Renal pelvis (tissue), 4 donors: ENCODE results near the gene LIMS2. TPM values are rescaled to one million over a fixed set of nuclear protein-coding genes. Genes with fewer than 3 reads are reported as not detected.
A peak's percentile ranks its signal among the peaks of the same experiment; 100 is the strongest.

Experiments used
- DNase-seq: peaks from one replicate; pipeline ENCODE4 v3.0.0-alpha.2; 2013
- polyA plus RNA-seq, 3 donors: library from polyadenylated mRNA; unstranded; fragments of 120-200 nt; gene quantifications; one replicate each; pipeline ENCODE4 v1.2.1, GENCODE V29; 2013; ENCODE audit not compliant: insufficient read length in 3 of 3

LIMS2 gene
- polyA plus RNA-seq, 3 donors = 21.6 to 25.1 (median 24.7) TPM

DNA sequence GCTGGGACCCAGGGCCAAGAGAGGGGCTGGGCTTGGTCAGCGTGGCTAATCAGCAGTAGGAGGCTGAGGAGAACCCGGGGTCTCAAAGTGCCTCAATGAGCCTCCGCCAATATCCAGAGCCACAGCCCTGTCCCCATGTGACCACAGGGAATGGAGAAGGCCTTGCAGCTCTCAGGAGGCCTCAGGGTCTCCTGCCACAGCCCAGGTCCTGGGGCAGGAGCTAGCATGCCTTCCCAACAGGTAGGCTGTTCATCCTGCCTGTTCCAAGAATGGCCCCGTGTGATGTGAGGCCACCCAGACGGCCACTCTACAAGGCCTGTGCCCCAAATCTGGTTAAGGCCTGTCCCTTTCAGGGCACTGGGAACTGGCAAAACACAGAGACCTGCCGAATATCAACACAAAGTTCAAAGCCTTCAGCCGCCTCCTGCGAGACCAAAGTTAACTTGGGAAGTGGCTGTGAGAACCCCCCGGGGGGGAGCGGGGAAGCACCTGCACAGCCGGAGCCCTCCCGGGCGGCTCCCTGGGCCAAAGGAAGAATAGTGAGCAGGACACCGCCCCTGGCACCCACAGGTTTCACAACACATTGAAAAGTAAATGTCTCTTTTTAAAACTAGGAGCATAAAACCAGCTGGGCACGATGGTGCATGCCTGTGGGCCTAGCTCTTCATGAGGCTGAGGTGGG is 4.5 kb upstream of the LIMS2 start:
- no peak for DNase-seq

DNA sequence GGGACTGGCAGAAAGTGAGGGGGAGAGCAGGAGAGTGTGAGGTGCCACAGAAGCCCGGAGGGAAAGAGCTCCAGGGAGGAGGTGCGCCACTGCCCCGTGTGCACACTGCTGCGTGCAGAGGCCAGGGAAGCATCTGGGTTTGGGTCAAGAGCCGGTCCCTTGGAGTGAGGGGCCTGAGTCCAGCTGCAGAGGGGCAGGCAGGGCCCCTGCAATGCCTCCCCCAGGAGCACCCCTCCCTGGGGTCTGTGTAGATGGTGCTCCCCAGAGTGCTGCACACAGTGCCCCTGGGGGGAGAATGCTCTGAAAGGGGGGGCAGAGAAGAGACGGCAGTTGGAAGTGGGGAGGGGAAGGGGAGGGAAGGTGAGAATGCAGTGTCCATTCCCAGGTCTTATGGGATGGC is 3.7 kb upstream of the LIMS2 start:
- DNase-seq = no peak

DNA sequence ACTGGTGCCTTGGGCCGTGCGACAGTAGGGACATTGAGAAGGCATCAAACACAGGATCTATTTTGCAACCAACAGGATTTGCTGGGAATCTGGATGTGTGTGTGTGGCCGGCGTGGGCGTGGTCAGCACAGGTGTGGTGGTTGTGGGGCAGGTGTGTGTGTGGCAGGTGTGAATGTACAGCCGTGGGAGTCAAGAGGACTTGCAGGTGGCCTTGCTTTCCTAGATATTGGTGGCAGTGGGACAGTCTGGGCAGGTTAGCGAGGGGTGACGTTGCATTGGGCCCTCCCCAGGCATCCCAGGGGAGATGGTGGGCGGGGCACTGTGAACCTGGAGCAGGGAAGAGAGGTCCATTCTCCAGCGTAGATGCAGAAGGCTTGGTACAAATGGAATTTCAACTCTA is 3.2 kb upstream of the LIMS2 start:
- DNase-seq = no peak

DNA sequence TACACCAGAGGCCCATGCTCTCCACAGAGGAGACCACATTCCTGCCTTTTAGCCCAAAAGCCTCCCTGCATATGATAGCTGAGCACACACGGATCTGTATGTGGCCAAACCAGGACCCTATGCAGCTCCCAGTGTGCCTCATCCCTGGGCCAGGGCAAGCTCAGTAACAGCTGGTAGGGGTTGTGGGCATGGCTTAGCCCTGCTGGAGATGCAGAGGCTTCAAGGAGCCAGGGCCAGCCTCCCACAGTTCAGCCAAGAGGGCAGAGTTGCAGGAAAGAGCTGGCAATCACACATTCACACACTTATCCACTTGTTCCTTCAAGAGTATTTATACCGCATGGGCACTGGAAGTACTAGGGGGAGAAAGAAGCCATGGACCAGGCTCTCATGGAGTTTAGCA is 1.6 kb upstream of the LIMS2 start:
- DNase-seq = no peak

DNA sequence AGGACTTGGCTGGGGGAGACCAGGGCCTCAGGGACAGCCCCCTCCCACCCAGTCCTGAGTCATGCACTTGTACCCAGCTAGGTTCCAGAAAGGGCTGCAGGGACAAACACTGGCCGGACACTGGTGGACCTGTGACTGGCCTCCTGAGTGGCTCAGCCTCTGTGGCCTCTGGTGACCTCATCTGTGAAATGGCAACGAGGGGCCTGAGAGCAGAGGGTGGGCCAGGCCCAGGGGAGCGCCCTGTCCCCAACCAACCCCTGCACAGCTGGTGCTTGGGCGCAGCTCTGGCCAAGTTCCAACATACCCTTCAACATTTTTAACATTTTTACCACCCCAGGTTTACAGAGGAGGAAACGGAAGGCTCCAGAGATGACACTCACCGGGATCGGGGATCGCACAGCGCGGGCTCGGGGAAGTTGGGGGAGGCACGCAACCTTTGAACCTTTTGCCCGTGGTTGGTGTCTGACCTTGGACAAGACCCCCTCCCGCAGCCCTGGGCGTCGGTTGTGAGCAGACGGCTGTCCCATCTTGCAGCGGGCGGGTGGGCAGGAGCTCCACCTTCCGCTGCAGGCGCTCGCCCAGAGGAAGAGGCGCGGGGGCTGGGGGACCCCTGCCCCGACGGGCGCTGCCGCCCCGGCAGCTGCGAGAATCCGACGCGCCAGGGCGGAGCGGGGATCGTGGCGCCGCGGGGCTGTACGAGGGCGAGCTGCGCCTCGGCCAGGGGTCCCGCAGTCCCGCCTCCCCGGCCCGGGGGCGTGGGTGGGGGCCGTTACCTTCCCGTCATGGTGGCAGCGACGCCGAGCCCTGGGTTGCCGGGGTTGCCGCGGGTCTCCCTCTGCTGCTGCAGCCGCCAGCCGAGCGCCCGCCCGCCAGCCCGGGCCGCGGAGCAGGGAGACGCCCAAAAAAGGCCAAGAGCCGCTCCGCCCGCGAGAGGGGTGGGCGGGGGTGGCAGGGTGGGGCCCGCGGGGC is 805 bp downstream of the LIMS2 start:
- no peak for DNase-seq

DNA sequence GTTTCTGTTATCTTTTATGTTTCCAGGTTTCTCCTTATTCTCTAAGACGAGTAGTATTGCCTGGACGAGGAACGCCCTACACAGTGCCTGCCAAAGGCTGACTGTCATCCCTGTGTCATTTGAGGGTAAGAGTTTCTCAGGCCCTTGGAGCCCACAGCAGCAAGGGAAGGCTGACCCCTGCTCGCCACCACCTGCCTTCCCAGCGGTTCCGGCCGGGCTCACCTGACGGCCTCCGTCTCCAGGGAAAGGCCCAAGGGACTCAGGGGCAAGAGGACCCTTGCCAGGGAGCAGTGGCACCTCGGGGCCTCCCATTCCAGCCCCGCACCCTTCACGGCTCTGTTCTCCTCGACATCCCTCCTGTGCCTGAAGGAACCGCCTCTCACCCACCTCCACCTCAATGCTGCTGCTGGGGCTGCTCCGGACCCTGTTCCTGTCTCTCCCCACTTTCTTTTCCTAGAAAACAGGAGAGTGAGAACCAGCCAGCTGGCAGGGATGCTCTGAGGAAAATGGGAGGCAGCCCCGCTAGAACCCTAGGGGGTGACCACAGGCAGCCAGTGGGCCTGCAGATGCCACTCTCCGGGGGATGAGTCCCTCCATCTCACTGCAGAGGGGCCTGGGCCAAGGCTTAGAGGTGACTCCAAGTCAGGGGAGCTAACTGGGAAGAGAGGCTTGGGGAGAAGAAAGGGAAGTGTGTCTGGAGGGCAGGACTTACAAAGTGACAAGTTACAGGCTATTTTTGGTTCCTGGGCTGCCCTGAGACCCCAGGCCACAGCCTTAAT is 1.9 kb downstream of the LIMS2 start:
- no peak for DNase-seq

DNA sequence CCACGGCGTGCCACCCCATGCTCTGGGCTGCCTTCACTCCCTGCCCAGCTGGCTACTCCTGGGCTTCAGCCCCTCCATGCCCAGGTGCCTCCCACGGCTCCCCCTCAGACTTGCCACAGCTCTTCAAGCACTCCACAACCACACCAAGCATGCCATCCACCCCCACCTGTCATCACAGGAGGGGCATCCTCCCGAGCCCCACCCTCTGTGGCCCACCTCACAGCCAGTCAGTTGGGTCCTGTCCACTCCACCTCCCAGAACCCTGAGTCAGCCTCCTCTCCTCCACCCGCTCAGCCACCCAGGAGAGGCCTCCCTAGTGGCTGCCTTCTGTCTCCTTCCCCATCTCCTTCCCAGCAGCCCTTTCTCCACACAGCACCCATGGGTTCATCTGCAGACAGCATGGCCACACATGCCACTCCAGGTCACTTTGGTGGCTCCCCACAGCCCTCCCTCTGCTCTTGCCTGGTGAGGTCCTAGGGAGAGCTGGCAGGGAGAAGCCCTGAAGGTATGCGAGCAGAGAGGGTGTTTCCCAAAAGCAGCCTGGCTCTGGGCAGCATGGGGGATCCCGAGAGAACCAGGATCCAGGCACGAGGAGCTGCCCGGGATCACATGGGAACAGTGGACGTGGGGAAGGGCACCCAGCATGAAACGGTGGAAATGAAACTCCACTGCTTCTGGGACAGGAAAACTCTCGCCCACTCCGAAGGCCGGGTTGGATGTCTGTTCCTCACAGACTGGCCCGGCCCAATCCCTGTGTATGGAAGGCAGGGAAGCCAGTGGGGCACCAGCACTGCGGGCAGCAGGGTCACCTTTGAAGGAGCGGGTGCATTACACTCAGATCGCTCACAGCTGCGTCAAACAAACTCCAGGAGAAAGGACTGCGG is 2.7 kb downstream of the LIMS2 start:
- DNase-seq = no peak

DNA sequence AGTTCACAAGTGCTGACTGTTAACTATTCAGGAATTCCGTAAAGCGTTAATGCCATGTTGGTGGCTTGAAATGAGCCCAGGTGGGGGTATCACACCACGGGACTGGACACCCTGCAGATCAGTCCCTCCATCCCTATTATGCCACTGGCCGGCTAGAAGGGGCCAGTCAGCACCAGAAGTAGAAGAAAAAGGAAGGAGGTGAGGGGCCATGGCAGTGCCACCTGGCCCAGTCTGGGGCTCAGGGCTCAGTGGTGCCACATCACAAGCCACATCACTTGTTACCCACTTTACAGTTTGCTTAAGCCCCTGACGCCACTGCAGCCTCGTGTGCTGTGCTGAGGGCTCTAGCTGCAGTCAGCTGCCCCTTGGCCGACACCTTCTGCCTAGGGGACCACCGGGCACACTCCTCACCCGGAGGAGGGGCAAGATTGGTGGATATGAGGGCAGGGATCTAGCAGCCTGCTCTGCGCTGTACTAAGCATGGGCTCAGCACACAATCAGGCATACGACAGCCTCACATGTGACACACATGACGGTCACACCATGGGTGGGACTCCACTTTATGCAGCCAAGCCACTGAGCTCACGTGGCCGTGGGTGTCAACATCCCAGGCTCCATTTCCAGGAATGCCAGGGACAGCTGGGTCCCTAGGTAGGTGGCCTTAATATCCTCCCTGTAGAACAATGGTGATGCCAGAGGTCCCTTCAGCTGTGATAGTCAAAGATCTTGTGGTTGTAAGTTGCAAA is 3.6 kb downstream of the LIMS2 start:
- no peak for DNase-seq

DNA sequence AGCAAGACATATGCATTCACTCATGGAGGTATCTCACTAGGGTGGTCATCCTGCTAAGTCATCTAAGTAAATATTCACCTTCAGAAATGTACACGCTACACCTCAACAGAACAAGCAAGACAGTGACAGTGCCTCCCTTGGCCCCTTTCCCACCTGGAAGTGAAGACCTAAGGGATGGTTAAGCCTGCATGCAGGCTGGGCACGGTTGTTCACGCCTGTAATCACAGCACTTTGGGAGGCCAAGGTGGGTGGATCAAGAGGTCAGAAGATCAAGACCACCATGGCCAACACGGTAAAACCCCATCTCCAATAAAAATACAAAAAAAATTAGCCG is 4.4 kb downstream of the LIMS2 start:
- DNase-seq = no peak

DNA sequence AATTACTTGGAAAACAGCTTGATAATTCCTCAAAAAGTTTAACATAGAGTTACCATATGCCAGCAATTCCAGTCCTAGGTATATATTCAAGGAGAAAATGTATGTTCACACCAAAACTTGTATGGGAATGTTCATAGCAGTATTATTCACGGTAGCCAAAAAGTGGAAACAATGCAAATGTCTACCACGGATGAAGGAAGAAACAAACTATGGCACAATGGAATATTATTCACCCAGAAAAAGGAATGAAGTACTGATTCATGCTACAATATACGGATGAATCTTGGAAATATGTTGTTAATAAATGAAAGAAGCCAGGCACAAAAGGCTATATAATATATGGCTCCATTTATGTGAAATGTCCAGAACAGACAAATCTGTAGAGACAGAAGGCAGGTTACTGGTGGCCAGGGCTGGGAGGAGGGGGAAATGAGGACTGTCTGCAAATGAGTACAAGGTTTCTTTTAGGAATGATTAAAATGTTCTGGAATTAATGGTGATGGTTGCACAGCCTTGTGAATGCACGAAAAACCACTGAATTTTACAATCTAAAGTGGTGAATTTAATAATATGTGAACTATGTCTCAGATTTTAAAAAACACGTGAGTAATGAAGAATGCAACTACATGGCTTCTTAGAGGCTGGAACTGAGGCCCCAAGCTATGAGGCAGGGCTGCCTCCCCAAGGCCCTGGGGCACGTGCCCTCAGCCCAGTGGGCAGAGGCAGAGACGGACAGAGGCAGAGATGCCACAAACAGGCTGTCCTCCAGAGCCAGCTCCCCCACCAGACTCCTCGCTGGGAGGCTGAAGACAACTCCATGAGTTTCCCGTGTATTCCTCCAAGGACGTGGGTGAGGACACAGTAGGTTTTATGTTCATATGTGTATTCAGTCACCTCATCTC is 5.0 kb downstream of the LIMS2 start:
- no peak for DNase-seq

DNA sequence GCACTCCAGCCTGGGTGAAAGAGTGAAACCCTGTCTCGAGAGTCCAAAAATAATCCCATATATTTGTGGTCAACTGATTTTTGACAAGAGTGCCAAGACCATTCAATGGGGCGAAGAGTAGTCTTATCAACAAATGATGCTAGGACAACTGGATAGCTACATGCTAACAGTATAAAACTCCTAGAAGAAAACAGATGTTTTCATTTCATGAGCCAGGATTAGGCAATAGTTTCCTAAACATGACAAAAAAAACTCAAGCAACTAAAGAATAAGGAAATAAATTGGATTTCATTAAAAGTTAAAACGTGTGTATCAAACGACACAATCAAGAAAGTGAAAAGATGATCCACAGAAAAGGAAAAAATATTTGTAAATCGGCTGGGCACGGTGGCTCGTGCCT is 6.3 kb downstream of the LIMS2 start:
- no peak for DNase-seq

DNA sequence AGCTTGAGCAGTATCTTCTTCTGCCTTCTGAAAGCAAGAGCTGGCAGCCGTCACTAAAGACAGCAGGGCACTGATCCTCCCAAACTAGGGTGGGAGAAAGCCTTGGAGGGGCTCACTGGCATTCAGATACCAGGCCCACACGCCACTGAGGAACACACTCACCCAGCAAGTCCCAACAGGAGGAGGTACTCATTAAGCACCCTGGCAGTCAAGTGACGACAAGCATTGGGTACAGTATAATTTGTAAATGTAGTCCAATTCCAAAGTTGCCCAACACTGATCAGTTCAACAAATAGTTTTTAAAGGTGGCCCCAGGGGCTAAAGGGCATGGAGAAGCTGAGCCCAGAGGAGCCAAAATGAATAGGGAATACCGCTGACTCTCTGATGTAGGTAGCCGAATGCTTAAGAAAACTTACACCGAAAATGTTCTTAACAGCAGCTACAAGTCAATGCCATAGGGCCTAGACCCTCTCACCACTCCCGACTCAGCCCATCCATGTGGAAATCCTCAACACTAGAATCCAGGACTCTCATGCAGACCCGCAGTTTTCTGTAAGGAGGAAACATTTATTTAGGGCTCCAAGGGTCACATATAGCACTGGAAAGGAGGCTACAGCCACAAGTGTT is 9.9 kb downstream of the LIMS2 start:
- no peak for DNase-seq

DNA sequence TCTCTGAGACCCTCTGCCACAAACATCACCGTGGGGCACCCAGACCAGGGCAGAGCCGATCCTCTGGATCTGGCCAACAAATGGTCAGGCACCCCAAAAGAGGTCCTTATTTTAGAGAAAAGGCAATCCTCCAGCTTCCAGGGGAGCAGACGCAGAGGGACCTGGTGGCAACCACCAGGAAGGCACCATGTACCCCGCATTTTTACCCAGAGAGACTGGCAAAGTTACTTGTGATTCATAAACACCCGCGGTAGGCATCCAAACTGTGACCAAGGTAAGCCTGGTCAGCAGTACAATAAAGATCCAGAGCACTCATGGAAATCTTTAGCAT is 10.5 kb downstream of the LIMS2 start:
- no peak for DNase-seq

DNA sequence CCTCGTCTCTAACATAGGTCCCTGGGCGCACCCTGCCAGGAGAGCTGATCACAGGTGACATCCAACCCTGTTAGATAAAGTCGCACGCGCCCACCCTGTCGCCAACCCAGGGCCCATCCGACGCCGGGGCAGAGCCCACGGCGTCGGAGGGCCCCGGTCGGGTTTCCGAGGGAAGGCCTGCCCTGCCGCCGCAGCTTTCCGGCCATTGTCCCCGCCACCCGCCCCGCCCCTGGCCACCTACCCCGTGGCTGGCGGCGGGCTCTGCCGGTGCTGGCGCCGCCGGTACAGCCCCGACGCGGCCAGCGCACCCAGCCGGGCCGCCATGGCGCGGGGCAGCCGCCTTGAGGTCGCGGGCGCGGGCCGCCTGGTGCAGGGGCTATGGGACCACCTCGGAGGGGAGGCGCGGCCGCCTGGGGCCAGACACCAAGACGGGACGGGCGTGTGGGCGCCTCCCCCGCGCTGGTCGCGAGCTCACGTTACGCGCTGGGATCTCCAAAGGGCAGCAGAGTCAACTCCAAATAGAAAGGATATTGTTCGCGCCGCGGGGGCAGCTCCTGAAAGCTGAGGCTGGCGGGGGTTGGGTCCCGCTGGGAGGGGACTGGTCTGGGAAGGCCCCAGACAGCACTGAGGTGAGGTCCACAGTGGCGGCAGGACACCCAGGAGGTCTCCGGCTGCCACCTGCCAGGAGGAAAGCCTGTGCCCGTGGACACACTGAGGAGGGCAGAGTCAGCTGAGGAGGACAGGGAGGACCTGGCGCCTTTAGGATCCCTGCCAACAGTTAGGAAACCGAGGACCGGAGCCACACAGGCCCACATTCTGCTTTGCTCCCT is 11.1 kb downstream of the LIMS2 start:
- peak; percentile 69 for DNase-seq

DNA sequence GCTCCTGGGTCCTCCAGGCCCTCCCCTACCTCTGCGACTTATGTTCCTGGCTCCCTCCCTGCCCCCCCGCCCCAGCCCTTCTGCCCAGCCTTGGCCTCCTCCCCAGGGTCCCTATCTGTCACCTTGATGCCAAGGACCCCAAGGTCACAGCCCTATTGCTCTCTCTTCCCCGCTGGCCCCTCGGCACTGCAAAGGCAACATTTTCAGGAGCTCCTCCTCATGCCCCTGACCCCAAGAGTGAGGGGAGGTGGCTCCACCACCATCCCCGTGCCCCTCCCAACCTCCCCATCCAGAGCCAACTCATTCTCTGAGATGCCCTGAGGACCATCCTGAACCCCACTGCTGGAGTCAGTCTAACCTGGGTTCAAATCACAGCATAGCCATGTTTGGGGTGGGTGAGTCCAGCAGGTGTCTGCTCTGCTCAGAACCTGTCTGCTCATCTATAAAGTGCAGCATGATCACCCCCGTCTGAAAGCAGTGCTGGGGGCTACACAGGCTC is 11.7 kb downstream of the LIMS2 start:
- DNase-seq = no peak

DNA sequence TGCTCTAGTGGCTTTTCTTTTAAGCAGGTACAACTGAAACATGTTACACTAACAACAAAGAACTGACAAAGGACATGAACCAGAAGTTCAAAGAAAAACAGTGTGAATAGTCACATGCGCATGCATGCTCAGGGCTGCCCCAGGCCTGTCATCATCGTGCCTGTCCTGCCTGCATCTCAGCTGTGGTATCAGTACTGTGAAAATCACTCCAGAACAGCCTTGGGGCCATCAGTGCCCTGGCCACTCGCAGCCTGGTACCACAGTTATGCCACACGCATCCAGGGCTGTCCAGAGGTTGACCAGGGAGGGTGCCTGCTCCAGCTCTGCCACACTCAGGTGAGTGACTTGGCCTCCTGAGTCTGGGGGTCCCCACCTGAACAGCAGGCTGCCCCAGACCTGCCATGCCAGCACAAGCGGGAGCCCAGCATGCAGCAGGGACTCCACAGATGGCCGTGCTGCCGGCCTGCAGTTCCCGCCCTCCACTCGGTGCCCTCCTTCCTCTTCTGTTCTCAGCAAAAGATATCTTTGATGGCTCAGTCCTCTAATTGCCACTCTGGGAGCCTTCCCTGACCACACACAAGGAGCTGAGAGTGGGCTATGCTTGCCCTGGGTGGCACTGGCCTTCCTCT is 12.3 kb downstream of the LIMS2 start:
- no peak for DNase-seq

DNA sequence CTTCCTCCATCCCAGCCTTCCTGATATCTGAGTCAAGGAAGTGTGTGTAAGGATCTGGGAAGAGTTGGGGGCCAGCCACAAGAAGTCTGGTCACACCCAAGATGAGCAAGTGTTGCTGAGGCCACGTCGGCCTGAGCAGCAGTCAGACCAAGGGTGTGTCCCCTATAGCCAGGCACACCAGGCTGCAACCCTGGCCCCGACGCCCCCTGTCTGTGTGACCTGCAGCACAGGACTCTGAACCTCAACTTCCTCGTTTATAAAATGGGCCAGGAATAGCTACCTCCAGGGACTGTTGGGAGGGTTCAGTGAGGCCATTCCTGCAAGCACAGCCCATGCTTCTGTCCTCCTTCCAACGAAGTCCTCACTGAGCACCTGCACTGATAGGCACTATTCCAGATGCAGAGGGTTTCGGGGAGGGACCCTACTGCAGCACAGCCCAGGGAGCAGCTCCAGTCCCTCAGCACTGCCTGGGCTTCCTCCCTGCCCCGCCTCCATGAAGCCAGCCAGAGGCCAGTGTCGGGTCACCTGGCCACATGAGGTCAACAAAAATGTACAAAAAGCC is 13.3 kb downstream of the LIMS2 start:
- DNase-seq = no peak
